Activated T-helper 1 cell treated with Interleukin-2 at 50 U/mL for 16 hours (primary cell): Measurements from ENCODE around the gene RPP38.

ENCODE experiments used
- DNase-seq: peaks from one replicate; pipeline ENCODE4 v3.0.0-alpha.2; 2020; ENCODE audit warnings: low read depth

RPP38 gene, protein sequence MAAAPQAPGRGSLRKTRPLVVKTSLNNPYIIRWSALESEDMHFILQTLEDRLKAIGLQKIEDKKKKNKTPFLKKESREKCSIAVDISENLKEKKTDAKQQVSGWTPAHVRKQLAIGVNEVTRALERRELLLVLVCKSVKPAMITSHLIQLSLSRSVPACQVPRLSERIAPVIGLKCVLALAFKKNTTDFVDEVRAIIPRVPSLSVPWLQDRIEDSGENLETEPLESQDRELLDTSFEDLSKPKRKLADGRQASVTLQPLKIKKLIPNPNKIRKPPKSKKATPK

GRCh38 chr10:15097011-15097812 lies at the start of gene RPP38:
Gene RPP38, plus strand, starts transcription at chr10:15097355. Its CDS starts 5,960 bp downstream, at chr10:15103315.
- DNase-seq: peak; percentile 88

DNA sequence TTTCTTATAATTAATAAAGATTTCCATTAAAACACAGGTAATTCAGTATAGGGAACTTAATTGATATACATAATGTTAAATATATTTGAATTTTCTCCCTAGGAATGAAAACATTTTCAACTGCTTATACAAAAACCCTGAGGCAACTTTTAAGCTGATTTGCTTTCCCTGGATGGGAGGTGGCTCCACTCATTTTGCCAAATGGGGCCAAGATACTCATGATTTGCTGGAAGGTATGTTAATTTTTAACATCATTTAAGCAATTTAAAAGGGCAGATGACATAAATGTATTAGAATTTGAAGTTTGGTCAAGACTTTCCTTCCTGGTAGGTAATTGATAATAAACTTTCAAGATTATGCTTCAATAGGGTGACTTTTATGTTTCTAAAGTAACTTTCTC lies 47.6 kb upstream of the RPP38 start:
- no peak for DNase-seq

- DNase-seq: no peak
These were observed 45.0 kb upstream of the RPP38 start for GRCh38 chr10:15052121-15052520.

DNA sequence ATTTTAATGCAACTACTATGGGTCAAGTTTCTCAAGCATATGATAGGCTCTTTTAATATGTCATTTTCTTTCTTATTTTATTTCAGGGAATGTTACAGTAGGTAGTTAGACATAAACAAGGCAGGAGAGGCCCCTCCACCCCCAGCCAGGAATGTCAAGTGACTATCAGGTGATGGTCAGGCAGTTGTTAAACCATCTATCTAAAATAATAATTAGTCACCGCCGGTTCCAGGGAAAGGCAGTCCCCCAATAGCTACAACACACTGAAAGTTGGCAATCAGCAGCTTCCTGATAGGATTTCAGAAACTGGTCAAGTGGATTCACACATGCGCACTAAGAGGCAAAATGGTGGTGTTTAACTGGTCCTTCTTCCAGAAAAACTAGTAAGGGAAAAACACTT lies 44.1 kb upstream of the RPP38 start:
- DNase-seq: no peak

- DNase-seq: no peak
These were observed 38.5 kb upstream of the RPP38 start for GRCh38 chr10:15058689-15059088.

DNA sequence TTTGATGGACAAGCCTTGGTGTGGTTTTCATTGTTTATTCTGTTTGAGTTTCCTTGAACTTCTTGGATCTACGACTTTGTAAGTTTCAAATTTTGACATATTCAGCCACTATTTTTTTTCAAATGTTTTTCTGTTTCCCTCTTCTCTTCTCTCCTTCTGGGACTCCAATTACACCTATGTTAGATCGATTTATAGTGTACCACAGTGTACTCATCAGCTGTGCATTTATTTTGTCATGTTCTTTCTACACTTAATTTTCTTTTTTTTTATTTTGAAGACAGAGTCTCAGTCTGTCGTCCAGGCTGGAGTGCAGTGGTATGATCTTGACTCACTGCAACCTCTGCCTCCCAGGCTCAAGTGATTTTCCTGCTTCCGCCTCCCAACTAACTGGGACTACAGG lies 37.2 kb upstream of the RPP38 start:
- no peak for DNase-seq

DNA sequence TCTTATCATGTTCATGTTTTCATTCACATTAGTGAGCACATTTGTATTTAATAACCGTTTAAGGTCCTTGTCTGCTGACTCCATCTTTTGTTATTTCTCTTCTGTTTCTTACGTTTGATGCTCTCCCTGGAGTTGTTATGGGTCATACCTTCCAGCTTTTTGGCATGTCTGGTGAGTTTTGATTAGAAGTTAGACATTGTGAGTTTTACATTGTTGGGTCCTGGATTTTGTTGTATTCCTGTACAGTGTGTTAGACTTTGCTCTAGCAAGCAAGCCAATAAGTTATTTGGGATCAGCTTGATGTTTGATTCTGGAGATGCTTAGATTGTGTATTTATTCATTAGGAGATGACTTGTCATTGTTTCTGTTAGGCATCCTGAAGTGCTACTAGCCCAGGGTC lies 36.5 kb upstream of the RPP38 start:
- DNase-seq: no peak

- no peak for DNase-seq
These were observed 30.0 kb upstream of the RPP38 start for GRCh38 chr10:15067154-15067553.

DNA sequence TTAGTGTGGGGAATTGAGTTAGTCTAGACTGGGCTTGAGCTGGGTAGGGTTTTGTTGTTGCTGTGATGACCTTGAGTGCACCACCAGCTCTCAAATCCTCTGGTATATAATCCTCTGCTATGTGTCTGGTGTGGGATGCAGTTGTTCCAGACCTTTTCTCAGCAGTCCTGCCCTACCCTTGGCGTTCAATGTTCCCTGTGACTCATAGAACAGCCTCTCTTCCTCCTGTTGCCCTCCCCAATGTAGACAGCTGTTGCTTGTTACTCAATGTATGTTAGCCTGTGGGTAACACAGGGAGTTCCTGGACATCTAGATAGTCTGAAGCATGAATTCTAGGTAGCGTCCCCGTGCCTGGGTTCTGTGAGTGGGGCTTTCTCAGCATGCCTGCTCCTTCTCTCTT lies 28.4 kb upstream of the RPP38 start:
- DNase-seq: no peak

DNA sequence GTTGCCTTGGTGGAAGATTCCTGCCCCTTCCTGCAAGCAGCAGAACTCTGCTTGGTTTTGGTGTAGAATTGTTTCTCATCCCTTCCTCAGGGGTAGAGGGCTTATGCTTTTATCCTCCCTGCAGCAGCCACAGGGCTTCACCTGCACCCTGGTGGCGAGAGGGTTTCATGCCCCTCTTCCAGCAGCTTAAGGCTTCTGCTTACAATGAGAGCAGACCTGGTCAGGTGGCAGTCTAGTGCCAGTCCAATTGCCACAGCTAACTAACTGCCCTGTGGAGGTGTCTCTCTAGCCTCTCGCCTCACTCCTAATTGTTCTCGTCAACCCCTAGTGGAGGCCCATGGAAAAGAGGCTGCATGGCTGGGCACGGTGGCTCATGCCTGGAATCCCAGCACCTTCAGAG lies 27.9 kb upstream of the RPP38 start:
- no peak for DNase-seq

DNA sequence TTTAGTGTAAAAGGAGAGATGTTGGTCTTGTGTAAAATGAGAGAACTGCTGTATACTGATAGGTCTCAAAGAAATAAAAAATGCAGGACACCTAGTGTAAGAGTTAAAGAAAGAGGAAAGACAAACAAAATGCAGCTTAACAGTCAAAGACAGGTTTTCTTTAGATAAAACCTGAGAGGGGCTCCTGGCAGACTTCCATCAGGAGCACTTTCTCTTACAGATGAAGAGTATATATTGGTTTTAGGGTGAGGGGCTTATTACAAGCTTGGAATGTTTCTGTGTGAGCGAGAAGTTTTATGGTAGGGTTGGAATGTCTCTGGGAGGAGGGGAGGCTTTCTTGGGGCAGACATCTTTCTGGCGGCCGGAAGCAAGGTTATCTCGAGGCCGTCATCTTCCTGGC lies 24.8 kb upstream of the RPP38 start:
- no peak for DNase-seq

GRCh38 chr10:15075421-15075820 lies 21.7 kb upstream of the RPP38 start:
- no peak for DNase-seq

GRCh38 chr10:15083674-15084501 lies 13.3 kb upstream of the RPP38 start:
- DNase-seq: no peak

GRCh38 chr10:15084502-15084922 lies 12.6 kb upstream of the RPP38 start:
- DNase-seq: no peak

- DNase-seq: peak; percentile 72
These were observed 8.5 kb upstream of the RPP38 start, which contains the start of gene ACBD7 for GRCh38 chr10:15088428-15089261. Gene ACBD7, minus strand, starts transcription at chr10:15088776. Its CDS starts 48 bp downstream, at chr10:15088728.

DNA sequence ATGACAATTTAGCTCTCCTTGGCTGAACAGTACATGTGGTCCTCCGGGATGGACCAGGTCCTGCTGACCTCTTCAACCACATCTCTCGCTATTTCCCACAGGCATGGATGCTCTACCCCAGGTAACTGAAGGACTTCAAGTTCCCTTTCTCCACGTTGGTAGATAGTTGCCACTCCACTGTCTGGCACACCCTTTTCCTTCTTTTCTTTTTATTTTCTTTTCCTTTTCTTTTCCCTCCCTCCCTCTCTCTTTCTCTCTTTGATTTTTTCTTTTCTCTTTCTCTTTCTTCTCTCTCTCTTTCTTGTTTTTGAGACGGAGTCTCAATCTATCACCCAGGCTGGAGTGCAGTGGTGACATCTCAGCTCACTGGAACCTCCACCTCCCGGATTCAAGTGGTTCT lies 5.7 kb upstream of the RPP38 start:
- DNase-seq: no peak

GRCh38 chr10:15092855-15093408 lies 4.2 kb upstream of the RPP38 start:
- no peak for DNase-seq

DNA sequence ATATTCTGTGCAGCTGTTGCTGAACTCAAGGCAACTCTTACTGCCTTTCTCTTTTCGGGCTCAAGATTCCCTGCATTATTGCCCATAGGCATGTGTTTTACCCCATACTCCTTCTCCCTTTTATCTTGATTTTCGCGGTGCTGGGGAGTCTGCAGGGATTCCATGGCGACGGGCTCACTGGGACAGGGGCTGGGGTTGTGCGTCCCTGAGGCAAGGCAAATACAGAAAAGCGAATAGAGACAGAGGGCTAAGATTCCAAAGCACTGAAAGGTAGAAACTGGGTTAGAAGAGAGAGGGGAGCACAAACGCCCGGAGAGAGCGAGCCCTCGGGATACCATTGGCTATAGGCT lies 519 bp upstream of the RPP38 start:
- no peak for DNase-seq

DNA sequence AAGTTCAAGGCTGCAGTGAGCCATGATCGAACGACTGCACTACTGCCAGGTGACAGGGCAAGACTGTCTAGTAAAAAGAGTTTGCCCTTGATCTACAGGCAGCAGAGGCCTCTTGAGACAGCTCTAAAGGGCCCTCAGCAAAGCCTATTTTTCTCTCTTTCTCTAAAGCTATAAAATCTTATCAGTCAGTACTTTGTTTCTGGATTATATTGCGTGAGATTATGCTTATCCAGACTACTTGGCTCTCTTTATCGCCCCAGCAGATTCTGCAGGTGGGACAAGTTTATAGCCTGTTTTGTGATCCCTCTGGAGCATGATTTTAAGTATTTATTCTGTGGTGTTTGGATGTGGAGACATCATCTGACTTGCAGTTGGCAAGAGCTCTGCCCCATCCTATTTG lies 2.7 kb downstream of the RPP38 start:
- DNase-seq: no peak

DNA sequence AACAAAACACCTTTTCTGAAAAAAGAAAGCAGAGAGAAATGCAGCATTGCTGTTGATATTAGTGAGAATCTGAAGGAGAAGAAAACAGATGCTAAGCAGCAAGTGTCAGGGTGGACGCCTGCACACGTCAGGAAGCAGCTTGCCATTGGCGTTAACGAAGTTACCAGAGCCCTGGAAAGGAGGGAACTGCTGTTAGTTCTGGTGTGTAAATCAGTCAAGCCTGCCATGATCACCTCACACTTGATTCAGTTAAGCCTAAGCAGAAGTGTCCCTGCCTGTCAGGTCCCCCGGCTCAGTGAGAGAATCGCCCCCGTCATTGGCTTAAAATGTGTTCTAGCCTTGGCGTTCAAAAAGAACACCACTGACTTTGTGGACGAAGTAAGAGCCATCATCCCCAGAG lies 6.4 kb downstream of the RPP38 start:
- no peak for DNase-seq

DNA sequence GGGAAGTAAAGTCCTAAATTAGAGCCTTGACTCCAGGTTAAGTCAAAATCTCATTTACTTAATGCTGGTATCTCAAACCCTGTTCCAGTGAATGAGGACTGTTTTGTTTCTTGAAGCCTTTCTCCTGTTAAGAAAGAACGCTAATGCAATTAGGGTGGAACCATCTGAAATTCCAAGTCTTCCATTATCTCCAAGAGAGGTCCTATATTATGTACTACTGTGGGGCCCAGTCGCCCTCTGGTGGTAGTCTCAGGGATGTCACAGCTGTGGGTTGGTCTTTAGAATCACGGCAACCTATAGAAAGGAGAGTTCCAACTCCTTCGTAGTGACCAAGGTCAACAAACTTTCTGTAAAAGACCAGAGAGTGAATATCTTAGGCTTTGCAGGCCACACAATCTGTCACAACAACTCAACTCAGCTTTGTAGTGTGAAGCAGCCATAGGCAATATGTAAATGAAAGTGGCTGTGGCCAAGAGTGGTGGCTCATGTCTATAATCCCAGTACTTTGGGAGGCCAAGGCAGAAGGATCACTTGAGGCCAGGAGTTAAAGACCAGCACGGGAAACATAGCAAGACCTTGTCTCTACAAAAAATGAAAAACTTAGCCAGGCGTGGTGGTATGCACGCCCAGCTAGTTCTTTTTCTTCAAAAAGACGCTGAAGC lies 9.3 kb downstream of the RPP38 start:
- peak; percentile 47 for DNase-seq
